ENCODE data around the gene PRSS36.

PRSS36 gene

GRCh38 chr16:31099860-31100638 is 49.8 kb downstream of the PRSS36 start:
- DNase-seq (ENCODE audit: low read depth): no peak

- peak; percentile 96 for DNase-seq (ENCODE audit: low read depth)
Observed at GRCh38 chr16:31094424-31095120, 55.3 kb downstream of the PRSS36 start, which contains the start of gene VKORC1. VKORC1 (minus strand) TSS chr16:31094797; CDS start chr16:31094729, 68 bp downstream.

- DNase-seq (ENCODE audit: low read depth): no peak
Observed at GRCh38 chr16:31094088-31094423, 55.8 kb downstream of the PRSS36 start.

- no peak for DNase-seq (ENCODE audit: low read depth)
Observed at GRCh38 chr16:31093132-31093703, 56.6 kb downstream of the PRSS36 start.

GRCh38 chr16:31092330-31092729 is 57.5 kb downstream of the PRSS36 start:
- peak; percentile 54 for DNase-seq (ENCODE audit: low read depth)

- DNase-seq (ENCODE audit: low read depth): peak; percentile 47
Observed at GRCh38 chr16:31090540-31090939, 59.3 kb downstream of the PRSS36 start.

- DNase-seq (ENCODE audit: low read depth): no peak
Observed at GRCh38 chr16:31089199-31089598, 60.7 kb downstream of the PRSS36 start.

Data from GM04504 (cell line).